HG03565 (cell line): Measurements from ENCODE around the gene SLC66A2.

ENCODE experiments used
- ATAC-seq: cut with Tn5 transposase; IDR thresholded peaks from one replicate; pipeline ENCODE4 v1.9.1; 2021; ENCODE audit warnings: mild to moderate bottlenecking, moderate library complexity; ENCODE audit not compliant: unreplicated experiment

SLC66A2 gene

GRCh38 chr18:79852561-79853302, 98.7 kb downstream of the SLC66A2 start:
- ATAC-seq = no peak
